ENCODE results near the gene TNFRSF12A. TPM values are rescaled to one million over a fixed set of nuclear protein-coding genes. Genes with fewer than 3 reads are reported as not detected.
A peak's percentile ranks its signal among the peaks of the same experiment; 100 is the strongest.

TNFRSF12A gene
- total and polyA plus RNA-seq, 9 of the 15 experiments (the other 6 are each of a cell fraction or from before 2014, with no cell fraction given): 0.41 to 61.8 (median 26.5) TPM

GRCh38 chr16:2971134-2971984, 48.8 kb upstream of the TNFRSF12A start (continued):
- TF ChIP-seq ZNF436 (CRISPR knock-in tag; IDR thresholded peaks at IDR 0.05) (no peak), RAD51 (IDR thresholded peaks at IDR 0.05; ENCODE audit: borderline replicate concordance, low read depth) (no peak), POLR2A (conservative IDR thresholded peaks at IDR 0.05) (peak; percentile 11), GMEB1 (CRISPR knock-in tag; IDR thresholded peaks at IDR 0.05) (no peak), EZH2 (IDR thresholded peaks at IDR 0.05; ENCODE audit: borderline replicate concordance, low read depth, low read length) (no peak), E2F5 (CRISPR knock-in tag; IDR thresholded peaks at IDR 0.05) (no peak), BRF1 (IDR thresholded peaks at IDR 0.05; ENCODE audit: borderline replicate concordance, extremely low read depth, insufficient read length) (no peak), ASH1L (IDR thresholded peaks at IDR 0.05; ENCODE audit: borderline replicate concordance, low read depth, partially characterized antibody) (no peak), OTX1 (CRISPR knock-in tag; IDR thresholded peaks at IDR 0.05) (no peak), ZMIZ1 (IDR thresholded peaks at IDR 0.05; ENCODE audit: low read depth in 2 of 2, low read length in 2 of 2) (no peak), RREB1 (CRISPR knock-in tag; IDR thresholded peaks at IDR 0.05) (no peak), THRB (CRISPR knock-in tag; conservative IDR thresholded peaks at IDR 0.05) (no peak)

Measured in K562 (cell line).